ENCODE data around the gene STX5.
"Not testable (repeated sequence)": the region's sequence is repeated elsewhere in the genome, so short reads cannot be mapped to it uniquely, and the experiment has no call there.

STX5 gene

GRCh38 chr11:62843466-62843865 is 11.6 kb upstream of the STX5 start:
- DNase-seq (ENCODE audit: low spot score), result no peak
- TF ChIP-seq, protein P1, sequence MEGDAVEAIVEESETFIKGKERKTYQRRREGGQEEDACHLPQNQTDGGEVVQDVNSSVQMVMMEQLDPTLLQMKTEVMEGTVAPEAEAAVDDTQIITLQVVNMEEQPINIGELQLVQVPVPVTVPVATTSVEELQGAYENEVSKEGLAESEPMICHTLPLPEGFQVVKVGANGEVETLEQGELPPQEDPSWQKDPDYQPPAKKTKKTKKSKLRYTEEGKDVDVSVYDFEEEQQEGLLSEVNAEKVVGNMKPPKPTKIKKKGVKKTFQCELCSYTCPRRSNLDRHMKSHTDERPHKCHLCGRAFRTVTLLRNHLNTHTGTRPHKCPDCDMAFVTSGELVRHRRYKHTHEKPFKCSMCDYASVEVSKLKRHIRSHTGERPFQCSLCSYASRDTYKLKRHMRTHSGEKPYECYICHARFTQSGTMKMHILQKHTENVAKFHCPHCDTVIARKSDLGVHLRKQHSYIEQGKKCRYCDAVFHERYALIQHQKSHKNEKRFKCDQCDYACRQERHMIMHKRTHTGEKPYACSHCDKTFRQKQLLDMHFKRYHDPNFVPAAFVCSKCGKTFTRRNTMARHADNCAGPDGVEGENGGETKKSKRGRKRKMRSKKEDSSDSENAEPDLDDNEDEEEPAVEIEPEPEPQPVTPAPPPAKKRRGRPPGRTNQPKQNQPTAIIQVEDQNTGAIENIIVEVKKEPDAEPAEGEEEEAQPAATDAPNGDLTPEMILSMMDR (IDR thresholded peaks at IDR 0.05; ENCODE audit: extremely low read depth, missing control alignments), result no peak

GRCh38 chr11:62842891-62843290 is 11.0 kb upstream of the STX5 start:
- not testable (repeated sequence) for DNase-seq (ENCODE audit: low spot score)

- TF ChIP-seq, protein P1 (IDR thresholded peaks at IDR 0.05; ENCODE audit: extremely low read depth, missing control alignments), result no peak
- peak; percentile 26 for DNase-seq (ENCODE audit: low spot score)
These were observed 10.4 kb upstream of the STX5 start for GRCh38 chr11:62842171-62842741.

GRCh38 chr11:62841361-62842170 is 9.7 kb upstream of the STX5 start:
- TF ChIP-seq, protein P1 (IDR thresholded peaks at IDR 0.05; ENCODE audit: extremely low read depth, missing control alignments), result no peak
- DNase-seq (ENCODE audit: low spot score), result peak; percentile 87

DNA sequence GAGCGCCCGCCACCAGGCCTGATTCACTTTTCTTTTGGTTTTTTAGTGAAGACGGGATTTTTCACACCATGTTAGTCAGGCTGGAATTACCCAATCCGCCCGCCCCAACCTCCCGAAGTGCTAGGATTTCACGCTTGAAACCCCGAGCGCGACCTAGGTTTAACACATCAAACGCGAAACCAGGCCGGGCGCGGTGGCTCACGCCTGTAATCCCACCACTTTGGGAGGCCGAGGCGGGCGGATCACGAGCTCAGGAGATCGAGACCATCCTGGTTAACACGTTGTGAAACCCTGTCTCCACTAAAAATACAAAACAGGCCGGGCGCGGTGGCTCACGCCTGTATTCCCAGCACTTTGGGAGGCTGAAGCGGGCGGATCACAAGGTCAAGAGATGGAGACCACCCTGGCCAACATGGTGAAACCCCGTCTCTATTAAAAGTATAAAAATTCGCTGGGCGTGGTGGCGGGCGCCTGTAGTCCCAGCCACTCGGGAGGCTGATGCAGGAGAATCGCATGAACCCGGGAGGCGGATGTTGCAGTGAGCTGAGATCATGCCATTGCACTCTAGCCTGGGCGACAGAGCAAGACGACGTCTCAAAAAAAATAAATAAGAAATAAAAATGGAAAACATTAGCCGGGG is 9.0 kb upstream of the STX5 start:
- DNase-seq (ENCODE audit: low spot score), result not testable (repeated sequence)

DNA sequence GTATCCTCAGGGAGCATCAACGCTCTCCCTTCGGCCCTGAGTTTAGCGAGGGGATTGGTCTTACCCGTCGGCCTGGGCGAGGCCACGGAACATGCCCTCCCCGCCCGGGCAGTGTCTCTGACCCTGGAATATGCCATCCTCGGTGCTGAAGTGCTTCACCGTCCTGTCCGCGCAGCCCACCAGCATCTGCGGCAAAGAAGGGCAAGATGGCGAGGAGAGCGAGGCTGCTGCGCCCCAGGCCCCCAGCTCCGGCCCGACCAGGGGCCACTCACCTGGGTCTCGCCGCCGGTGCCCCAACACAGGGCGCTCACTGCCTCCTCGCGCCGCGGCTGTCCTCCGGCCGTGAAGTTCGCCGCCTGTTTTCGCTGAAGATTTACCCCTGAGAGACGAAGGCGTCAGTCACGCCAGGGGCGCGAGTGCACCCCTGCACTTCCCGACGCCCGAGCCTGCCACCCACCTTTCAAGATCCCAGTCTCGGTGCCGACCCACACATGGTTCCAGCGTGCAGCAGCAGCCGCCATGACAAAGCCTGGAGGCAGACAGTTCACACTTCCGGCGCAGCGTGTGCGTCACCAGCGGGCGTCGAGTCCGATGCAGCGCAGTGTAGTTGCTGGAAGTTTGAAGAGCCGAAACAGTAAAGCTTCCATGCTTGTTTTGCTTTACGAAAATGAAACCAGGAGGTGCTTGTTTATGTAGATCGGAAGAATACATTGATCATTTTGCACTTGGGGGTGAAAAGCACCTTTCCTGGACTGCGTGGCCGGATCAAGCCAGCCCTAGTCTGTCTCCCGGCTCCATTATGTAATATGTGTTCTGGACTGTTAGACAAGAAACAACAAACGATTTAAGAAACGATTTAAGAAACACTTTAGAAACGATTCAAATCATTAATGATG is 7.4 kb upstream of the STX5 start, which contains the start of gene WDR74:
WDR74 (minus strand) TSS at position 541 of the 896 bp plus-strand sequence; CDS start at position 521, 20 bp downstream.
- TF ChIP-seq, protein P1 (IDR thresholded peaks at IDR 0.05; ENCODE audit: extremely low read depth, missing control alignments), result no peak
- DNase-seq (ENCODE audit: low spot score), result peak; percentile 88

DNA sequence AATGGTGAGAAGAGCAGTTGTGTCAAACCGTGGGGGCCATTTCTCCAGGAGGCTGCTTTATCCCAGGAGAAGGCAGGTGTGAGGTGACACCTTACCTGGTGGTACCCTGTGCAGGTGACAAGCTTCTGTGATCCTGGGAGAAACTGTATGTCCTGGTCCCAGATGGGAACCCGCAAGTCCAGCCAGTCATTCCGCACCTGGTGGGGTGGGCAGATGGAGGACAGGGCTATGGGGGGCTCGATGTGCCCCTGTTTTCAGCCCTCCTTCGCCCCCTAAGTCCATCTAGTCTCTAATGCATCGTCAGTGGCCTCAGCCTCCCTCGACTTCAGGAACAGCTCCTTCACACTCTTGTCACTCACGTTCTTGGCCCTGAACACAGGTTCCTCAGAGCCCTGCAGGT is 3.5 kb upstream of the STX5 start:
- DNase-seq (ENCODE audit: low spot score), result no peak
- TF ChIP-seq, protein P1 (IDR thresholded peaks at IDR 0.05; ENCODE audit: extremely low read depth, missing control alignments), result no peak

Measured in GM20000 (cell line).